Testis (tissue), 2 donors: Measurements from ENCODE around the gene POC1B.

Source experiments
- POLR2A ChIP-seq: fragments of 450-650 bp; IDR thresholded peaks from one replicate; pipeline ENCODE4 v1.6.1; 2017; ENCODE audit warnings: antibody characterized with exemption, mild to moderate bottlenecking, moderate library complexity
- TF ChIP-seq, protein P1 (sequence below), 3 experiments: fragments of 450-650 bp in 2 of 3; fragments of 200-600 bp in 1 of 3; sonication (generic) in 1 of 3; IDR thresholded peaks; one replicate each; pipeline ENCODE4 v1.5.1; 2016 to 2019; ENCODE audit warnings: antibody characterized with exemption in 3 of 3, mild to moderate bottlenecking in 2 of 3, moderate library complexity in 1 of 3

GRCh38 chr12:89400415-89400814 lies 125.4 kb downstream of the POC1B start:
- TF ChIP-seq POLR2A: no peak
- TF ChIP-seq, protein P1, sequence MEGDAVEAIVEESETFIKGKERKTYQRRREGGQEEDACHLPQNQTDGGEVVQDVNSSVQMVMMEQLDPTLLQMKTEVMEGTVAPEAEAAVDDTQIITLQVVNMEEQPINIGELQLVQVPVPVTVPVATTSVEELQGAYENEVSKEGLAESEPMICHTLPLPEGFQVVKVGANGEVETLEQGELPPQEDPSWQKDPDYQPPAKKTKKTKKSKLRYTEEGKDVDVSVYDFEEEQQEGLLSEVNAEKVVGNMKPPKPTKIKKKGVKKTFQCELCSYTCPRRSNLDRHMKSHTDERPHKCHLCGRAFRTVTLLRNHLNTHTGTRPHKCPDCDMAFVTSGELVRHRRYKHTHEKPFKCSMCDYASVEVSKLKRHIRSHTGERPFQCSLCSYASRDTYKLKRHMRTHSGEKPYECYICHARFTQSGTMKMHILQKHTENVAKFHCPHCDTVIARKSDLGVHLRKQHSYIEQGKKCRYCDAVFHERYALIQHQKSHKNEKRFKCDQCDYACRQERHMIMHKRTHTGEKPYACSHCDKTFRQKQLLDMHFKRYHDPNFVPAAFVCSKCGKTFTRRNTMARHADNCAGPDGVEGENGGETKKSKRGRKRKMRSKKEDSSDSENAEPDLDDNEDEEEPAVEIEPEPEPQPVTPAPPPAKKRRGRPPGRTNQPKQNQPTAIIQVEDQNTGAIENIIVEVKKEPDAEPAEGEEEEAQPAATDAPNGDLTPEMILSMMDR (IDR thresholded peaks at IDR 0.05): no peak
